Activated T-cell treated with anti-CD3 and anti-CD28 coated beads, Interleukin-2, amount 50 U/mL, for 24 hours (primary cell): ENCODE measurements around the gene GCC1.

Experiments used
- DNase-seq: peaks from one replicate; pipeline ENCODE4 v3.0.0-alpha.2; 2020
- H3K27ac Mint-ChIP-seq: 2 replicates; pipeline ENCODE4 v1.8.0; 2020; ENCODE audit warnings: mild to moderate bottlenecking, mixed read lengths
- H3K27me3 Mint-ChIP-seq: 2 replicates; pipeline ENCODE4 v1.8.0; 2020; ENCODE audit warnings: mixed read lengths
- H3K36me3 Mint-ChIP-seq: 2 replicates; pipeline ENCODE4 v1.8.0; 2020; ENCODE audit warnings: low read depth, mixed read lengths
- H3K4me1 Mint-ChIP-seq: 2 replicates; pipeline ENCODE4 v1.8.0; 2020; ENCODE audit warnings: low read depth, mixed read lengths
- H3K4me3 Mint-ChIP-seq: 2 replicates; pipeline ENCODE4 v1.8.0; 2020; ENCODE audit warnings: mild to moderate bottlenecking, moderate library complexity, mixed read lengths
- H3K9me3 Mint-ChIP-seq: 2 replicates; pipeline ENCODE4 v1.8.0; 2020; ENCODE audit warnings: mixed read lengths

The GCC1 gene

GRCh38 chr7:127585044-127585953, at the start of gene GCC1:
Gene GCC1 (minus strand): TSS chr7:127585596. CDS start chr7:127585182, 414 bp downstream.
- peak within 1 kb of the TSS; percentile 93 for H3K27ac Mint-ChIP-seq
- H3K4me3 Mint-ChIP-seq, result peak within 1 kb of the TSS; percentile 91
- peaks cover 77% of the 10 kb centered on the region for H3K4me1 Mint-ChIP-seq
- no peaks in the 10 kb centered on the region for H3K9me3 Mint-ChIP-seq
- peak; percentile 99 for DNase-seq
- no peaks in the 10 kb centered on the region for H3K27me3 Mint-ChIP-seq
- peaks cover 54% of the 10 kb centered on the region for H3K36me3 Mint-ChIP-seq

GRCh38 chr7:127632276-127632910, 47.0 kb upstream of the GCC1 start:
- Mint-ChIP-seq H3K4me3 (no peak overlapping the region), H3K36me3 (no peaks in the 10 kb centered on the region), H3K9me3 (no peaks in the 10 kb centered on the region), H3K27me3 (peaks cover 35% of the 10 kb centered on the region), H3K4me1 (peaks cover 6% of the 10 kb centered on the region), H3K27ac (no peak overlapping the region)
- DNase-seq, result no peak

- Mint-ChIP-seq H3K36me3 (no peaks in the 10 kb centered on the region), H3K9me3 (no peaks in the 10 kb centered on the region), H3K4me3 (no peak overlapping the region), H3K27me3 (peaks cover 28% of the 10 kb centered on the region), H3K27ac (no peak overlapping the region), H3K4me1 (no peaks in the 10 kb centered on the region)
- peak; percentile 46 for DNase-seq
These were observed 44.0 kb upstream of the GCC1 start for GRCh38 chr7:127629268-127629854.

GRCh38 chr7:127628445-127628844, 43.0 kb upstream of the GCC1 start:
- Mint-ChIP-seq H3K27ac (no peak overlapping the region), H3K4me1 (no peaks in the 10 kb centered on the region), H3K9me3 (no peaks in the 10 kb centered on the region), H3K27me3 (peaks cover 27% of the 10 kb centered on the region), H3K36me3 (no peaks in the 10 kb centered on the region), H3K4me3 (no peak overlapping the region)
- DNase-seq, result no peak

GRCh38 chr7:127625331-127625730, 39.9 kb upstream of the GCC1 start:
- no peaks in the 10 kb centered on the region for H3K36me3 Mint-ChIP-seq
- H3K9me3 Mint-ChIP-seq, result no peaks in the 10 kb centered on the region
- peaks cover 35% of the 10 kb centered on the region for H3K27me3 Mint-ChIP-seq
- no peak for DNase-seq
- H3K4me3 Mint-ChIP-seq, result no peak overlapping the region
- H3K4me1 Mint-ChIP-seq, result peaks cover 6% of the 10 kb centered on the region
- H3K27ac Mint-ChIP-seq, result no peak overlapping the region

GRCh38 chr7:127620406-127621233, 35.2 kb upstream of the GCC1 start:
- Mint-ChIP-seq H3K9me3 (no peaks in the 10 kb centered on the region), H3K36me3 (no peaks in the 10 kb centered on the region), H3K4me1 (peaks cover 8% of the 10 kb centered on the region), H3K27ac (no peak overlapping the region), H3K27me3 (peaks cover 74% of the 10 kb centered on the region), H3K4me3 (no peak overlapping the region)
- no peak for DNase-seq

GRCh38 chr7:127619681-127620405, 34.4 kb upstream of the GCC1 start:
- Mint-ChIP-seq H3K9me3 (no peaks in the 10 kb centered on the region), H3K27ac (no peak overlapping the region), H3K36me3 (no peaks in the 10 kb centered on the region), H3K27me3 (peaks cover 77% of the 10 kb centered on the region), H3K4me1 (peaks cover 8% of the 10 kb centered on the region), H3K4me3 (no peak overlapping the region)
- no peak for DNase-seq

GRCh38 chr7:127618775-127619174, 33.4 kb upstream of the GCC1 start:
- Mint-ChIP-seq H3K4me1 (peaks cover 8% of the 10 kb centered on the region), H3K27me3 (peaks cover 71% of the 10 kb centered on the region), H3K9me3 (no peaks in the 10 kb centered on the region), H3K27ac (no peak overlapping the region), H3K4me3 (no peak overlapping the region), H3K36me3 (no peaks in the 10 kb centered on the region)
- DNase-seq, result no peak

- no peak for DNase-seq
- Mint-ChIP-seq H3K27me3 (peaks cover 75% of the 10 kb centered on the region), H3K9me3 (no peaks in the 10 kb centered on the region)
These were observed 32.6 kb upstream of the GCC1 start, which contains the start of gene PAX4 for GRCh38 chr7:127618042-127618441. Gene PAX4 (minus strand): TSS chr7:127618142. CDS start chr7:127615928, 2,214 bp downstream.

GRCh38 chr7:127616724-127617123, 31.3 kb upstream of the GCC1 start:
- Mint-ChIP-seq H3K4me3 (no peak overlapping the region), H3K4me1 (peaks cover 8% of the 10 kb centered on the region), H3K27ac (no peak overlapping the region), H3K9me3 (no peaks in the 10 kb centered on the region), H3K27me3 (peaks cover 76% of the 10 kb centered on the region), H3K36me3 (no peaks in the 10 kb centered on the region)
- DNase-seq, result no peak

More at GRCh38 chr7:127618042-127618441, 32.6 kb upstream of the GCC1 start, which contains the start of gene PAX4:
- no peak within 1 kb of the TSS for H3K4me3 Mint-ChIP-seq
- no peak within 1 kb of the TSS for H3K27ac Mint-ChIP-seq
- H3K36me3 Mint-ChIP-seq, result no peaks in the 10 kb centered on the region
- H3K4me1 Mint-ChIP-seq, result peaks cover 8% of the 10 kb centered on the region

- DNase-seq, result no peak
- Mint-ChIP-seq H3K4me1 (no peaks in the 10 kb centered on the region), H3K27ac (no peak overlapping the region), H3K36me3 (no peaks in the 10 kb centered on the region), H3K9me3 (no peaks in the 10 kb centered on the region), H3K4me3 (no peak overlapping the region), H3K27me3 (peaks cover 36% of the 10 kb centered on the region)
These were observed 26.9 kb upstream of the GCC1 start for GRCh38 chr7:127612263-127612662.

GRCh38 chr7:127609297-127609696, 23.9 kb upstream of the GCC1 start:
- Mint-ChIP-seq H3K4me1 (no peaks in the 10 kb centered on the region), H3K27me3 (peaks cover 18% of the 10 kb centered on the region), H3K4me3 (no peak overlapping the region), H3K9me3 (no peaks in the 10 kb centered on the region), H3K27ac (no peak overlapping the region), H3K36me3 (no peaks in the 10 kb centered on the region)
- DNase-seq, result no peak

- H3K27ac Mint-ChIP-seq, result no peak overlapping the region
- no peaks in the 10 kb centered on the region for H3K4me1 Mint-ChIP-seq
- DNase-seq, result no peak
- no peaks in the 10 kb centered on the region for H3K9me3 Mint-ChIP-seq
- no peaks in the 10 kb centered on the region for H3K36me3 Mint-ChIP-seq
- H3K4me3 Mint-ChIP-seq, result no peak overlapping the region
- peaks cover 14% of the 10 kb centered on the region for H3K27me3 Mint-ChIP-seq
These were observed 23.1 kb upstream of the GCC1 start for GRCh38 chr7:127608446-127608845.
